ENCODE data around the gene ZC3H7A. TPM values are rescaled to one million over a fixed set of nuclear protein-coding genes. Genes with fewer than 3 reads are reported as not detected.

ZC3H7A gene
- total and polyA plus RNA-seq, 2 of the 13 experiments (the other 11 are each of a cell fraction or from before 2014, with no cell fraction given) = 29.2 to 36.8 TPM

GRCh38 chr16:11743308-11744074 is 53.6 kb downstream of the ZC3H7A start (continued):
- TF ChIP-seq ATF2 (CRISPR knock-in tag; IDR thresholded peaks at IDR 0.05) (no peak; the same call in 1 of the 2 replicates), GLMP (CRISPR knock-in tag; IDR thresholded peaks at IDR 0.05; ENCODE audit: borderline replicate concordance) (no peak), NCOA1 (CRISPR knock-in tag; IDR thresholded peaks at IDR 0.05) (no peak), ZBTB42 (CRISPR knock-in tag; IDR thresholded peaks at IDR 0.05) (peak; percentile 11; the same call in 1 of the 2 replicates), SMYD3 (CRISPR knock-in tag; IDR thresholded peaks at IDR 0.05) (no peak), ATF6 (CRISPR knock-in tag; conservative IDR thresholded peaks at IDR 0.05) (peak; percentile 67; the same call in 1 of the 2 replicates), GTF2F1 (IDR thresholded peaks at IDR 0.05; ENCODE audit: low read length) (no peak), CBX2 (IDR thresholded peaks at IDR 0.05; ENCODE audit: low read depth, low read length) (no peak), CBX2 (CRISPR knock-in tag; IDR thresholded peaks at IDR 0.05; ENCODE audit: low read depth) (peak; percentile 35; the same call in 1 of the 2 replicates), HDAC1 (CRISPR knock-in tag; IDR thresholded peaks at IDR 0.05) (peak; percentile 17; the same call in 1 of the 2 replicates), NR2C2 (CRISPR knock-in tag; IDR thresholded peaks at IDR 0.05; ENCODE audit: borderline replicate concordance) (0 out of 2 replicates have a peak, but pooled peaks have one; percentile 4), ARID3A (IDR thresholded peaks at IDR 0.05; ENCODE audit: low read depth, low read length) (peak; percentile 67), BATF2 (CRISPR knock-in tag; IDR thresholded peaks at IDR 0.05) (no peak), ZBTB43 (CRISPR knock-in tag; conservative IDR thresholded peaks at IDR 0.05) (peak; percentile 68; the same call in 1 of the 2 replicates), NFRKB (IDR thresholded peaks at IDR 0.05) (no peak), EEA1 (CRISPR knock-in tag; IDR thresholded peaks at IDR 0.05; ENCODE audit: borderline replicate concordance) (no peak), ZNF543 (CRISPR knock-in tag; IDR thresholded peaks at IDR 0.05) (no peak), ZNF660 (CRISPR knock-in tag; IDR thresholded peaks at IDR 0.05; ENCODE audit: borderline replicate concordance, low read depth) (no peak), ZNF282 (IDR thresholded peaks at IDR 0.05; ENCODE audit: partially characterized antibody) (no peak), SMAD9 (CRISPR knock-in tag; IDR thresholded peaks at IDR 0.05) (no peak), TMF1 (CRISPR knock-in tag; IDR thresholded peaks at IDR 0.05; ENCODE audit: low read depth) (no peak)

All from HepG2 (cell line).